GM12878 (cell line): Measurements from ENCODE around the gene EP400. TPM values are rescaled to one million over a fixed set of nuclear protein-coding genes. Genes with fewer than 3 reads are reported as not detected.

Source experiments
- ATAC-seq: fragments of 200-7000 bp; cut with Tn5 transposase; 3 replicates; pipeline ENCODE4 v1.9.1; 2020; ENCODE audit warnings: mild to moderate bottlenecking, moderate library complexity
- BruUV-seq: library from RNA; stranded (reverse); fragments of 400-500 nt; replicated peaks from 2 replicates; lab custom pipeline; 2021; lab: Mats Ljungman, UMichigan
- CTCF ChIA-PET: fragments of 300-600 bp; sonication (Branson Sonifier 250); formaldehyde crosslinking; extraction: SDS; loops from one replicate; lab custom pipeline; 2021; ENCODE audit warnings: inconsistent platforms; lab: Yijun Ruan, JAX
- POLR2A ChIA-PET: fragments of 350-600 bp; formaldehyde crosslinking; extraction: SDS; loops from one replicate; lab custom pipeline; 2021; ENCODE audit warnings: inconsistent platforms; lab: Charles Lee
- RAD21 ChIA-PET: fragments of 300-600 bp; sonication (Branson Sonifier 250); formaldehyde crosslinking; loops from one replicate; lab custom pipeline; 2023; ENCODE audit warnings: antibody characterized with exemption; ENCODE audit not compliant: unreplicated experiment; lab: Charles Lee
- SMC1A ChIA-PET: fragments of 300-600 bp; sonication (Branson Sonifier 250); formaldehyde crosslinking; loops from one replicate; lab custom pipeline; 2023; ENCODE audit not compliant: unreplicated experiment, uncharacterized antibody; lab: Charles Lee
- DNase-seq: peaks from one replicate; pipeline ENCODE4 v3.0.0-alpha.2; 2011; ENCODE audit warnings: low read depth, low spot score
- FAIRE-seq: peaks from 3 replicates; lab custom pipeline; 2011; peaks lifted over from hg19 to GRCh38; lab: Jason Lieb, UNC
- H2AFZ ChIP-seq: 2 replicates; pipeline ENCODE4 v1.6.0; 2011; ENCODE audit warnings: low read depth, low read length, control low read depth; ENCODE audit not compliant: control insufficient read depth
- H3K27ac ChIP-seq: 2 replicates; pipeline ENCODE4 v1.5.1; 2011; ENCODE audit warnings: control low read depth; ENCODE audit not compliant: control insufficient read depth, insufficient read depth
- H3K27me3 ChIP-seq, 2 experiments: replicated peaks in 1 of 2; 2 replicates each; pipeline versions ENCODE4 v1.6.0 to v1.6.1; 2011; ENCODE audit warnings: low read length in 1 of 2; ENCODE audit not compliant: control insufficient read depth in 2 of 2, insufficient read depth in 2 of 2
- H3K36me3 ChIP-seq, 2 experiments: 2 replicates each; pipeline ENCODE4 v1.5.1; 2011; ENCODE audit warnings: low read length in 1 of 2; ENCODE audit not compliant: control insufficient read depth in 2 of 2, insufficient read depth in 2 of 2
- H3K4me1 ChIP-seq: 2 replicates; pipeline ENCODE4 v1.6.1; 2011; ENCODE audit warnings: mild to moderate bottlenecking, low read length, moderate library complexity, mixed read lengths; ENCODE audit not compliant: control insufficient read depth, insufficient read depth
- H3K4me2 ChIP-seq: 2 replicates; pipeline ENCODE4 v1.6.0; 2011; ENCODE audit warnings: control low read depth; ENCODE audit not compliant: control insufficient read depth, insufficient read depth
- H3K4me3 ChIP-seq: fragments of 200-600 bp; sonication (generic); 2 replicates; pipeline ENCODE4 v1.5.1; 2016
- H3K79me2 ChIP-seq: 2 replicates; pipeline ENCODE4 v1.6.0; 2011; ENCODE audit warnings: low read length; ENCODE audit not compliant: control insufficient read depth, insufficient read depth
- H3K9ac ChIP-seq: 2 replicates; pipeline ENCODE4 v1.8.0; 2011; ENCODE audit warnings: low read length, control low read depth, mixed read lengths; ENCODE audit not compliant: control insufficient read depth, insufficient read depth
- H3K9me3 ChIP-seq: replicated peaks from 3 replicates; pipeline ENCODE4 v1.5.1; 2011; ENCODE audit warnings: mild to moderate bottlenecking, low read length; ENCODE audit not compliant: control insufficient read depth, insufficient read depth
- H4K20me1 ChIP-seq: 2 replicates; pipeline ENCODE4 v1.6.0; 2011; ENCODE audit not compliant: control insufficient read depth, insufficient read depth
- BCL11A ChIP-seq: IDR thresholded peaks from 2 replicates; pipeline ENCODE4 v1.6.1; 2011; ENCODE audit warnings: low read depth, low read length
- CEBPZ ChIP-seq: fragments of 150-350 bp; IDR thresholded peaks from 2 replicates; pipeline ENCODE4 v1.6.1; 2016; ENCODE audit warnings: low read depth, low read length
- CHD2 ChIP-seq: IDR thresholded peaks from 2 replicates; pipeline ENCODE4 v1.6.1; 2011; ENCODE audit warnings: low read depth, low read length, improper control_type of control experiment, borderline replicate concordance
- E2F8 ChIP-seq: fragments of 450-650 bp; IDR thresholded peaks from 2 replicates; pipeline ENCODE4 v1.6.1; 2018; ENCODE audit warnings: mild to moderate bottlenecking, low read depth, moderate library complexity; ENCODE audit not compliant: partially characterized antibody
- FOS ChIP-seq: IDR thresholded peaks from 3 replicates; pipeline ENCODE4 v1.6.1; 2011; ENCODE audit warnings: borderline replicate concordance; ENCODE audit not compliant: insufficient read length; ENCODE audit errors: extremely low read depth
- HCFC1 ChIP-seq: fragments of 150-350 bp; IDR thresholded peaks from 2 replicates; pipeline ENCODE4 v1.6.1; 2014; ENCODE audit warnings: low read length
- JUNB ChIP-seq: IDR thresholded peaks from 2 replicates; pipeline ENCODE4 v1.6.1; 2016; ENCODE audit warnings: antibody characterized with exemption, mild to moderate bottlenecking
- MTA2 ChIP-seq: fragments of 450-650 bp; IDR thresholded peaks from 2 replicates; pipeline ENCODE4 v1.6.1; 2016; ENCODE audit warnings: low read depth, mild to moderate bottlenecking, moderate library complexity
- MYC ChIP-seq: IDR thresholded peaks from 2 replicates; pipeline ENCODE4 v1.6.1; 2011; ENCODE audit warnings: mild to moderate bottlenecking, low read length, moderate library complexity, inconsistent platforms; ENCODE audit not compliant: insufficient read depth, insufficient replicate concordance, insufficient read length, severe bottlenecking
- NFXL1 ChIP-seq: fragments of 450-650 bp; IDR thresholded peaks from 2 replicates; pipeline ENCODE4 v1.6.1; 2017; ENCODE audit warnings: antibody characterized with exemption, mild to moderate bottlenecking, borderline replicate concordance
- SUPT20H ChIP-seq: IDR thresholded peaks from 2 replicates; pipeline ENCODE4 v1.6.1; 2011; ENCODE audit warnings: low read depth, mild to moderate bottlenecking, low read length, moderate library complexity, borderline replicate concordance; ENCODE audit not compliant: control insufficient read depth
- WRNIP1 ChIP-seq: IDR thresholded peaks from 2 replicates; pipeline ENCODE4 v1.6.1; 2011; ENCODE audit warnings: low read depth, low read length, improper control_type of control experiment, borderline replicate concordance
- WGBS: methylation state at CpG from one replicate; pipeline ENCODE4 v1.1.6; 2016; ENCODE audit warnings: low lambda C conversion rate; ENCODE audit not compliant: insufficient replicate concordance, insufficient coverage; ENCODE audit errors: missing lambda C conversion rate; 5-methylcytosine and 5-hydroxymethylcytosine counted together
- in situ Hi-C: fragments of 300-500 bp; cut with MboI; formaldehyde crosslinking; loops from 9 replicates; pipeline ENCODE4 v1.14.3; 2018; ENCODE audit warnings: mixed read lengths
- intact Hi-C: fragments of 100-400 bp; cut with micrococcal nuclease; formaldehyde crosslinking; loops from one replicate; pipeline ENCODE4 v1.14.2; 2022; ENCODE audit not compliant: unreplicated experiment
- polyA plus RNA-seq, 11 experiments: library from polyadenylated mRNA; depleted of rRNA in 4 of 11; unstranded in 6 of 11; stranded (reverse) in 5 of 11; fragments of >200 nt; fragmentation: Nextera tagmentation in 4 of 11; fragmentation: Illumina TruSeq in 1 of 11; extraction: Ambion mirVana in 4 of 11; extraction: Trizol in 1 of 11; gene quantifications; 1 replicate in 1 of 11; 2 replicates in 10 of 11; pipeline versions ENCODE4 v1.2.1 to v1.2.3, GENCODE V29; 2011 to 2016; ENCODE audit warnings: inconsistent platforms in 2 of 11, missing spikeins in 2 of 11, low read depth in 1 of 11
- total RNA-seq, 4 experiments: library from RNA; depleted of rRNA in 3 of 4; stranded (reverse); fragments of >200 nt in 3 of 4; fragmentation: Illumina TruSeq in 1 of 4; extraction: Trizol in 1 of 4; gene quantifications; 2 replicates each; pipeline versions ENCODE4 v1.2.1 to v1.2.3, GENCODE V29; 2013 to 2021
- TF ChIP-seq, protein P1 (sequence below): fragments of 450-650 bp; IDR thresholded peaks from 2 replicates; pipeline ENCODE4 v1.6.1; 2017; ENCODE audit warnings: mild to moderate bottlenecking
- TF ChIP-seq, protein P2 (sequence below): fragments of 450-650 bp; IDR thresholded peaks from 2 replicates; pipeline ENCODE4 v1.6.1; 2017; ENCODE audit warnings: low read depth, mild to moderate bottlenecking, moderate library complexity

The EP400 gene
- total and polyA plus RNA-seq, 10 of the 15 experiments (the other 5 are each of a cell fraction or from before 2014, with no cell fraction given) = 3.8 to 44.2 (median 8.4) TPM

DNA sequence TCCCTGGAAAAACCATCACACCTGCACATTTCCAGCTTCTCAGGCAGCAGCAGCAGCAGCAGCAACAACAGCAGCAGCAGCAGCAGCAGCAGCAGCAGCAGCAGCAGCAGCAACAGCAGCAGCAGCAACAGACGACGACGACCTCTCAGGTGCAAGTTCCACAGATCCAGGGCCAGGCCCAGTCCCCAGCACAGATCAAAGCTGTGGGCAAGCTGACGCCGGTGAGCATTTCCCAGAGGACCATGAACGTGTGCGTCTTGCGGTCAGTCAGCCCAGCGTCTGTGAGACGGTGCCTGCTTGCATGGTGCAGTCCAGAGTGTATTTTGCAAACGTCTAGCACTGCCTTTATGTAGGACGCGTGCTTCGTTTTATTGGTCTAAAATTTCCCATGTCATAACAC is 112.7 kb downstream of the EP400 start:
- H3K4me2 ChIP-seq = no peak overlapping the region
- ChIA-PET SMC1A (no interaction called here), CTCF (no interaction called here), RAD21 (no interaction called here), POLR2A (no interaction called here)
- no peak for TF ChIP-seq BCL11A
- TF ChIP-seq SUPT20H = no peak
- no peak for TF ChIP-seq E2F8
- no peak for TF ChIP-seq CEBPZ
- TF ChIP-seq JUNB = no peak
- TF ChIP-seq HCFC1 = no peak
- no peak for TF ChIP-seq MYC
- TF ChIP-seq, protein P1, sequence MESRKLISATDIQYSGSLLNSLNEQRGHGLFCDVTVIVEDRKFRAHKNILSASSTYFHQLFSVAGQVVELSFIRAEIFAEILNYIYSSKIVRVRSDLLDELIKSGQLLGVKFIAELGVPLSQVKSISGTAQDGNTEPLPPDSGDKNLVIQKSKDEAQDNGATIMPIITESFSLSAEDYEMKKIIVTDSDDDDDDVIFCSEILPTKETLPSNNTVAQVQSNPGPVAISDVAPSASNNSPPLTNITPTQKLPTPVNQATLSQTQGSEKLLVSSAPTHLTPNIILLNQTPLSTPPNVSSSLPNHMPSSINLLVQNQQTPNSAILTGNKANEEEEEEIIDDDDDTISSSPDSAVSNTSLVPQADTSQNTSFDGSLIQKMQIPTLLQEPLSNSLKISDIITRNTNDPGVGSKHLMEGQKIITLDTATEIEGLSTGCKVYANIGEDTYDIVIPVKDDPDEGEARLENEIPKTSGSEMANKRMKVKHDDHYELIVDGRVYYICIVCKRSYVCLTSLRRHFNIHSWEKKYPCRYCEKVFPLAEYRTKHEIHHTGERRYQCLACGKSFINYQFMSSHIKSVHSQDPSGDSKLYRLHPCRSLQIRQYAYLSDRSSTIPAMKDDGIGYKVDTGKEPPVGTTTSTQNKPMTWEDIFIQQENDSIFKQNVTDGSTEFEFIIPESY = no peak
- TF ChIP-seq, protein P2, sequence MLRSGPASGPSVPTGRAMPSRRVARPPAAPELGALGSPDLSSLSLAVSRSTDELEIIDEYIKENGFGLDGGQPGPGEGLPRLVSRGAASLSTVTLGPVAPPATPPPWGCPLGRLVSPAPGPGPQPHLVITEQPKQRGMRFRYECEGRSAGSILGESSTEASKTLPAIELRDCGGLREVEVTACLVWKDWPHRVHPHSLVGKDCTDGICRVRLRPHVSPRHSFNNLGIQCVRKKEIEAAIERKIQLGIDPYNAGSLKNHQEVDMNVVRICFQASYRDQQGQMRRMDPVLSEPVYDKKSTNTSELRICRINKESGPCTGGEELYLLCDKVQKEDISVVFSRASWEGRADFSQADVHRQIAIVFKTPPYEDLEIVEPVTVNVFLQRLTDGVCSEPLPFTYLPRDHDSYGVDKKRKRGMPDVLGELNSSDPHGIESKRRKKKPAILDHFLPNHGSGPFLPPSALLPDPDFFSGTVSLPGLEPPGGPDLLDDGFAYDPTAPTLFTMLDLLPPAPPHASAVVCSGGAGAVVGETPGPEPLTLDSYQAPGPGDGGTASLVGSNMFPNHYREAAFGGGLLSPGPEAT = no peak
- no peak for TF ChIP-seq MTA2
- TF ChIP-seq NFXL1 = no peak
- TF ChIP-seq FOS = no peak
- TF ChIP-seq CHD2 = no peak
- TF ChIP-seq WRNIP1 = no peak
- H4K20me1 ChIP-seq = no peaks in the 10 kb centered on the region
- peaks cover 28% of the 10 kb centered on the region for H3K4me1 ChIP-seq
- H3K36me3 ChIP-seq = peaks cover 15 to 25% of the 10 kb centered on the region in 2 experiments
- BruUV-seq = no TSS peak
- ATAC-seq (no peak), FAIRE-seq (no peak), DNase-seq (no peak)
- no peak overlapping the region for H3K4me3 ChIP-seq
- no peaks in the 10 kb centered on the region for H3K79me2 ChIP-seq
- intact Hi-C loops (no loop called here), in situ Hi-C loops (no loop called here)
- H3K27me3 ChIP-seq = no peaks in the 10 kb centered on the region
- H3K27ac ChIP-seq = no peak overlapping the region
- no peak overlapping the region for H2AFZ ChIP-seq
- 89% methylated on average over 14 of the region's 14 CpGs for WGBS
- no peaks in the 10 kb centered on the region for H3K9me3 ChIP-seq
- H3K9ac ChIP-seq = no peak overlapping the region
